CD4-positive, alpha-beta T cell treated with Interferon gamma for 1 hour (primary cell): Measurements from ENCODE around the gene NUP58.
"Not testable (repeated sequence)": the region's sequence is repeated elsewhere in the genome, so short reads cannot be mapped to it uniquely, and the experiment has no call there.

Experiments
- DNase-seq: peaks from one replicate; pipeline ENCODE4 v3.0.0-alpha.2; 2020

Gene NUP58

GRCh38 chr13:25306671-25307464 is 5.4 kb downstream of the NUP58 start:
- no peak for DNase-seq

- no peak for DNase-seq
Measured at GRCh38 chr13:25310891-25311290, 9.5 kb downstream of the NUP58 start.

GRCh38 chr13:25318946-25319345 is 17.5 kb downstream of the NUP58 start:
- not testable (repeated sequence) for DNase-seq

- no peak for DNase-seq
Measured at GRCh38 chr13:25319771-25320170, 18.3 kb downstream of the NUP58 start.

GRCh38 chr13:25324100-25324499 is 22.7 kb downstream of the NUP58 start:
- DNase-seq, result no peak

GRCh38 chr13:25329706-25330105 is 28.3 kb downstream of the NUP58 start:
- no peak for DNase-seq

GRCh38 chr13:25330541-25330940 is 29.1 kb downstream of the NUP58 start:
- no peak for DNase-seq

GRCh38 chr13:25335856-25336255 is 34.4 kb downstream of the NUP58 start:
- no peak for DNase-seq

- DNase-seq, result no peak
Measured at GRCh38 chr13:25345576-25345975, 44.2 kb downstream of the NUP58 start.

GRCh38 chr13:25347151-25347550 is 45.7 kb downstream of the NUP58 start:
- DNase-seq, result no peak

GRCh38 chr13:25351404-25351803 is 50.0 kb downstream of the NUP58 start:
- no peak for DNase-seq

- no peak for DNase-seq
Measured at GRCh38 chr13:25352230-25352629, 50.8 kb downstream of the NUP58 start.

- DNase-seq, result no peak
Measured at GRCh38 chr13:25352806-25353205, 51.4 kb downstream of the NUP58 start.

GRCh38 chr13:25353344-25353743 is 51.9 kb downstream of the NUP58 start:
- no peak for DNase-seq

GRCh38 chr13:25354377-25354776 is 53.0 kb downstream of the NUP58 start:
- DNase-seq, result no peak

- not testable (repeated sequence) for DNase-seq
Measured at GRCh38 chr13:25360443-25360842, 59.0 kb downstream of the NUP58 start.

- DNase-seq, result no peak
Measured at GRCh38 chr13:25365720-25366235, 64.4 kb downstream of the NUP58 start.

GRCh38 chr13:25371158-25371874 is 69.9 kb downstream of the NUP58 start:
- DNase-seq, result no peak

- no peak for DNase-seq
Measured at GRCh38 chr13:25371875-25372283, 70.5 kb downstream of the NUP58 start, which contains the start of gene ATP8A2. TSS of gene ATP8A2 (plus strand) at chr13:25371974. CDS start at chr13:25372213, 239 bp downstream.

- no peak for DNase-seq
Measured at GRCh38 chr13:25372284-25373081, 71.1 kb downstream of the NUP58 start.

GRCh38 chr13:25375727-25376358 is 74.4 kb downstream of the NUP58 start:
- DNase-seq, result no peak

- DNase-seq, result no peak
Measured at GRCh38 chr13:25377244-25377962, 76.0 kb downstream of the NUP58 start.
